HepG2 (cell line): Measurements from ENCODE around the gene NDUFA8. TPM values are rescaled to one million over a fixed set of nuclear protein-coding genes. Genes with fewer than 3 reads are reported as not detected.

ENCODE experiments used
- CHCHD3 ChIP-seq: sonication (generic); formaldehyde crosslinking; IDR thresholded peaks from 2 replicates; pipeline ENCODE4 v1.8.0; 2022; ENCODE audit warnings: mild to moderate bottlenecking, missing genetic modification reagents, moderate library complexity
- HMG20B ChIP-seq: conservative IDR thresholded peaks from 2 replicates; pipeline ENCODE4 v1.6.1; 2016; ENCODE audit warnings: missing genetic modification reagents, missing compliant biosample characterization
- HNRNPH1 ChIP-seq: fragments of 200-400 bp; formaldehyde crosslinking; optimal IDR thresholded peaks from 2 replicates; pipeline ENCODE3; 2017; ENCODE audit warnings: mild to moderate bottlenecking, low read depth, low read length
- KDM5A ChIP-seq: fragments of 200-600 bp; sonication (generic); IDR thresholded peaks from 2 replicates; pipeline ENCODE4 v1.7.0; 2018; ENCODE audit warnings: antibody characterized with exemption, mild to moderate bottlenecking, low read length, borderline replicate concordance
- PCBP1 ChIP-seq: fragments of 200-400 bp; formaldehyde crosslinking; IDR thresholded peaks from 2 replicates; pipeline ENCODE4 v1.6.1; 2017; ENCODE audit warnings: mild to moderate bottlenecking, low read depth, low read length, borderline replicate concordance
- RXRA ChIP-seq: sonication (generic); formaldehyde crosslinking; IDR thresholded peaks from 2 replicates; pipeline ENCODE4 v1.5.1; 2020; ENCODE audit warnings: missing genetic modification reagents
- SRSF1 ChIP-seq: fragments of 200-400 bp; formaldehyde crosslinking; optimal IDR thresholded peaks from 2 replicates; pipeline ENCODE3; 2017; ENCODE audit warnings: mild to moderate bottlenecking, low read depth, low read length, moderate library complexity
- SRSF4 ChIP-seq: fragments of 200-400 bp; formaldehyde crosslinking; IDR thresholded peaks from one replicate; pipeline ENCODE4 v1.6.1; 2018; ENCODE audit warnings: mild to moderate bottlenecking, low read depth, low read length, moderate library complexity; ENCODE audit not compliant: poor library complexity, severe bottlenecking
- ZBTB20 ChIP-seq: sonication (generic); formaldehyde crosslinking; IDR thresholded peaks from 2 replicates; pipeline ENCODE4 v1.8.1; 2023; ENCODE audit warnings: missing genetic modification reagents, low read depth, mild to moderate bottlenecking, borderline replicate concordance
- ZBTB26 ChIP-seq: IDR thresholded peaks from 2 replicates; pipeline ENCODE4 v1.6.1; 2016; ENCODE audit warnings: missing compliant biosample characterization, missing genetic modification reagents, borderline replicate concordance
- ZNF33B ChIP-seq: sonication (generic); formaldehyde crosslinking; IDR thresholded peaks from 2 replicates; pipeline ENCODE4 v1.5.1; 2020; ENCODE audit warnings: mild to moderate bottlenecking, missing genetic modification reagents
- ZNF460 ChIP-seq: sonication (generic); formaldehyde crosslinking; IDR thresholded peaks from 2 replicates; pipeline ENCODE4 v1.5.1; 2020; ENCODE audit warnings: missing genetic modification reagents, mild to moderate bottlenecking, borderline replicate concordance
- ZNF550 ChIP-seq: sonication (generic); formaldehyde crosslinking; IDR thresholded peaks from 2 replicates; pipeline ENCODE4 v1.4.0; 2020; ENCODE audit warnings: mild to moderate bottlenecking, missing genetic modification reagents, borderline replicate concordance
- ZNF709 ChIP-seq: sonication (generic); formaldehyde crosslinking; IDR thresholded peaks from 2 replicates; pipeline ENCODE4 v1.5.0; 2020; ENCODE audit warnings: mild to moderate bottlenecking, missing genetic modification reagents
- polyA plus RNA-seq, 8 experiments: library from polyadenylated mRNA; depleted of rRNA in 3 of 8; stranded (reverse) in 7 of 8; unstranded in 1 of 8; fragments of >200 nt; fragmentation: Illumina TruSeq in 4 of 8; extraction: Trizol in 4 of 8; gene quantifications; 2 replicates each; pipeline versions ENCODE4 v1.2.1 to v1.2.3, GENCODE V29; 2011 to 2016; ENCODE audit warnings: low read depth in 4 of 8, missing spikeins in 1 of 8, mixed read lengths in 1 of 8; ENCODE audit not compliant: insufficient read depth in 1 of 8
- total RNA-seq, 5 experiments: library from RNA; depleted of rRNA; stranded (reverse); fragments of >200 nt; fragmentation: Illumina TruSeq; extraction: Trizol; gene quantifications; 2 replicates each; pipeline ENCODE4 v1.2.3, GENCODE V29; 2016; ENCODE audit warnings: low read depth in 1 of 5
- TF ChIP-seq, protein P1 (sequence below): sonication (generic); formaldehyde crosslinking; IDR thresholded peaks from 2 replicates; pipeline ENCODE4 v1.5.1; 2020; ENCODE audit warnings: mild to moderate bottlenecking, missing genetic modification reagents, borderline replicate concordance
- TF ChIP-seq, protein P2 (sequence below): sonication (generic); formaldehyde crosslinking; IDR thresholded peaks from 2 replicates; pipeline ENCODE4; 2020; ENCODE audit warnings: missing genetic modification reagents, mild to moderate bottlenecking, borderline replicate concordance

The NDUFA8 gene
- total and polyA plus RNA-seq, 2 of the 13 experiments (the other 11 are each of a cell fraction or from before 2014, with no cell fraction given): 68.6 to 71.7 TPM

- TF ChIP-seq, protein P1, sequence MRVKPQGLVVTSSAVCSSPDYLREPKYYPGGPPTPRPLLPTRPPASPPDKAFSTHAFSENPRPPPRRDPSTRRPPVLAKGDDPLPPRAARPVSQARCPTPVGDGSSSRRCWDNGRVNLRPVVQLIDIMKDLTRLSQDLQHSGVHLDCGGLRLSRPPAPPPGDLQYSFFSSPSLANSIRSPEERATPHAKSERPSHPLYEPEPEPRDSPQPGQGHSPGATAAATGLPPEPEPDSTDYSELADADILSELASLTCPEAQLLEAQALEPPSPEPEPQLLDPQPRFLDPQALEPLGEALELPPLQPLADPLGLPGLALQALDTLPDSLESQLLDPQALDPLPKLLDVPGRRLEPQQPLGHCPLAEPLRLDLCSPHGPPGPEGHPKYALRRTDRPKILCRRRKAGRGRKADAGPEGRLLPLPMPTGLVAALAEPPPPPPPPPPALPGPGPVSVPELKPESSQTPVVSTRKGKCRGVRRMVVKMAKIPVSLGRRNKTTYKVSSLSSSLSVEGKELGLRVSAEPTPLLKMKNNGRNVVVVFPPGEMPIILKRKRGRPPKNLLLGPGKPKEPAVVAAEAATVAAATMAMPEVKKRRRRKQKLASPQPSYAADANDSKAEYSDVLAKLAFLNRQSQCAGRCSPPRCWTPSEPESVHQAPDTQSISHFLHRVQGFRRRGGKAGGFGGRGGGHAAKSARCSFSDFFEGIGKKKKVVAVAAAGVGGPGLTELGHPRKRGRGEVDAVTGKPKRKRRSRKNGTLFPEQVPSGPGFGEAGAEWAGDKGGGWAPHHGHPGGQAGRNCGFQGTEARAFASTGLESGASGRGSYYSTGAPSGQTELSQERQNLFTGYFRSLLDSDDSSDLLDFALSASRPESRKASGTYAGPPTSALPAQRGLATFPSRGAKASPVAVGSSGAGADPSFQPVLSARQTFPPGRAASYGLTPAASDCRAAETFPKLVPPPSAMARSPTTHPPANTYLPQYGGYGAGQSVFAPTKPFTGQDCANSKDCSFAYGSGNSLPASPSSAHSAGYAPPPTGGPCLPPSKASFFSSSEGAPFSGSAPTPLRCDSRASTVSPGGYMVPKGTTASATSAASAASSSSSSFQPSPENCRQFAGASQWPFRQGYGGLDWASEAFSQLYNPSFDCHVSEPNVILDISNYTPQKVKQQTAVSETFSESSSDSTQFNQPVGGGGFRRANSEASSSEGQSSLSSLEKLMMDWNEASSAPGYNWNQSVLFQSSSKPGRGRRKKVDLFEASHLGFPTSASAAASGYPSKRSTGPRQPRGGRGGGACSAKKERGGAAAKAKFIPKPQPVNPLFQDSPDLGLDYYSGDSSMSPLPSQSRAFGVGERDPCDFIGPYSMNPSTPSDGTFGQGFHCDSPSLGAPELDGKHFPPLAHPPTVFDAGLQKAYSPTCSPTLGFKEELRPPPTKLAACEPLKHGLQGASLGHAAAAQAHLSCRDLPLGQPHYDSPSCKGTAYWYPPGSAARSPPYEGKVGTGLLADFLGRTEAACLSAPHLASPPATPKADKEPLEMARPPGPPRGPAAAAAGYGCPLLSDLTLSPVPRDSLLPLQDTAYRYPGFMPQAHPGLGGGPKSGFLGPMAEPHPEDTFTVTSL (CRISPR knock-in tag): no peak
- TF ChIP-seq ZNF460 (no peak), HNRNPH1 (no peak), HMG20B (CRISPR knock-in tag) (no peak), ZNF709 (CRISPR knock-in tag) (no peak), ZNF33B (CRISPR knock-in tag) (no peak), RXRA (CRISPR knock-in tag) (no peak), CHCHD3 (CRISPR knock-in tag) (no peak), ZBTB20 (CRISPR knock-in tag) (peak; percentile 89; the same call in 1 of the 2 replicates), PCBP1 (no peak), KDM5A (no peak), SRSF1 (no peak), ZBTB26 (no peak), ZNF550 (CRISPR knock-in tag) (no peak), SRSF4 (no peak)
- TF ChIP-seq, protein P2, sequence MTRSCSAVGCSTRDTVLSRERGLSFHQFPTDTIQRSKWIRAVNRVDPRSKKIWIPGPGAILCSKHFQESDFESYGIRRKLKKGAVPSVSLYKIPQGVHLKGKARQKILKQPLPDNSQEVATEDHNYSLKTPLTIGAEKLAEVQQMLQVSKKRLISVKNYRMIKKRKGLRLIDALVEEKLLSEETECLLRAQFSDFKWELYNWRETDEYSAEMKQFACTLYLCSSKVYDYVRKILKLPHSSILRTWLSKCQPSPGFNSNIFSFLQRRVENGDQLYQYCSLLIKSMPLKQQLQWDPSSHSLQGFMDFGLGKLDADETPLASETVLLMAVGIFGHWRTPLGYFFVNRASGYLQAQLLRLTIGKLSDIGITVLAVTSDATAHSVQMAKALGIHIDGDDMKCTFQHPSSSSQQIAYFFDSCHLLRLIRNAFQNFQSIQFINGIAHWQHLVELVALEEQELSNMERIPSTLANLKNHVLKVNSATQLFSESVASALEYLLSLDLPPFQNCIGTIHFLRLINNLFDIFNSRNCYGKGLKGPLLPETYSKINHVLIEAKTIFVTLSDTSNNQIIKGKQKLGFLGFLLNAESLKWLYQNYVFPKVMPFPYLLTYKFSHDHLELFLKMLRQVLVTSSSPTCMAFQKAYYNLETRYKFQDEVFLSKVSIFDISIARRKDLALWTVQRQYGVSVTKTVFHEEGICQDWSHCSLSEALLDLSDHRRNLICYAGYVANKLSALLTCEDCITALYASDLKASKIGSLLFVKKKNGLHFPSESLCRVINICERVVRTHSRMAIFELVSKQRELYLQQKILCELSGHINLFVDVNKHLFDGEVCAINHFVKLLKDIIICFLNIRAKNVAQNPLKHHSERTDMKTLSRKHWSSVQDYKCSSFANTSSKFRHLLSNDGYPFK (CRISPR knock-in tag): no peak
Observed at GRCh38 chr9:122138560-122139268, 20.9 kb downstream of the NDUFA8 start (continued).
